HG03460 (cell line): ENCODE measurements around the gene MSRB2.

ENCODE experiments used
- ATAC-seq: cut with Tn5 transposase; IDR thresholded peaks from one replicate; pipeline ENCODE4 v1.9.1; 2021; ENCODE audit not compliant: unreplicated experiment

MSRB2 gene

DNA sequence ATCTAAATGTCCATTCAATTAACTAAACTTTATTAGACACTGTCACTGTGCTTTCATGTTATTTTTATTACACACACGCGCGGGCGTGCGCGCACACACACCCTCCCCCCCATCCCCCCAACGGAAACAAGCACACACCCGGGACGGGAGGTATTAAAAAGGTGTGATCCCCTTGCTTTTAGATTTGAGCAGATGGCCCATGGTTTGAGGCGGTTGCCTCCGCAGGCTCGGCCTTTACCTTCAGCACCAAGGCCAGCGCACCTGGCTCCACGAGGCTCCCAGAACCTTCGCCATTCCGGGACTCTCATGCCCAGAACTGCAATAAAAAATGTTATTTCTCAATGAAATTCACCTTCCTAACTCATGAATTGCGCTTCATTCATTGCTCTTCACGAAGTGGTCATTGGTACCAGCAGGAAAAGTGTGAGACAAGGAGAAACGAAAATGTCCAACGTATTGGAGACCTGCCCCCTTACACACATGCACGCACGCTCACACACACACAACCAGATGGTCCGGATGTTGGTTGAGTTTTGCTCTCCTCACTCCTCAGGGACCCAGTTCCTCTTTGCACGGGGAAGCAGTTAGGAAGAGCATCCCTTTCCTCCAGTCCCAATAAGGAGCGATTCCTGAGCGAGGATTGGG, 76.0 kb downstream of the MSRB2 start:
- ATAC-seq = no peak
